Measurements from ENCODE around the gene RAB3IL1. TPM values are rescaled to one million over a fixed set of nuclear protein-coding genes. Genes with fewer than 3 reads are reported as not detected.
A peak's percentile ranks its signal among the peaks of the same experiment; 100 is the strongest.

RAB3IL1 gene
- total and polyA plus RNA-seq, 9 of the 15 experiments (the other 6 are each of a cell fraction or from before 2014, with no cell fraction given): 0.15 to 42.6 (median 15.5) TPM

DNA sequence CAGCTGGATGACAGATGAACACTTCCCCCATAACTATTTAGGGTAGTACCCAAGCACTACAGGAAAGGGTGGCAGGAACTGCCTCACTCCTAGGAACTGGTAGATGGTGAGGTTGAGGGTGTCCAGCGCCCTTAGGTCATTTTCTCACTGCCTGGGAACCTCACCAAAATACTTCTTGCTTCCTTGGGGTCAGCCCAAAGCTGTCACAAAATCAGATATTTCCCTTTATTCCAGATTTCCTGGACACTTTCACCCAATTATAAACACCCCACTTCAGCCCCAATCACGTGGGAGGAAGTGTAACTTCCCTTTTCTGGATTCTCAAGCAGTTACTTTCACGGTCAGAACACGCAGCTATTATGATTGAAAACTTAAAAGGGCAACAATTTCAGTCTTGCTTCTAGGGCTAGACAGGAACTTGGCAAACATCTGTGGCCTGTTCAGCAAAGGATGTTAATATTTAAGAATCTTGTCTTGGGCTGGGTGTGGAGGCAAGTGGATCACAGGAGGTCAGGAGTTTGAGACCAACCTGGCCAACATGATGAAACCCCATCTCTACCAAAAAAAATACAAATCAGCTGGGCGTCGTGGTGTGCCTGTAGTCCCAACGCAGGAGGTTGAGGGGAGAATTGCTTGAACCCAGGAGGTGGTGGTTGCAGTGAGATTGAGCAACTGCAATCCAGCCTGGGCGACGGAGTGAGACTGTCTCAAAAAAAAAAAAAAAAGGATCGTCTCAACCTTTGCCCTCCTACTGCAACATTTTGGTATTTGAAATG, 46.1 kb upstream of the RAB3IL1 start (continued):
- 0 out of 2 replicates have a peak, but pooled peaks have one; percentile 7 for TF ChIP-seq ZNF41 (CRISPR knock-in tag; conservative IDR thresholded peaks at IDR 0.05)
- TF ChIP-seq GATAD2B (IDR thresholded peaks at IDR 0.05; ENCODE audit: borderline replicate concordance): no peak
- TF ChIP-seq, protein P1, sequence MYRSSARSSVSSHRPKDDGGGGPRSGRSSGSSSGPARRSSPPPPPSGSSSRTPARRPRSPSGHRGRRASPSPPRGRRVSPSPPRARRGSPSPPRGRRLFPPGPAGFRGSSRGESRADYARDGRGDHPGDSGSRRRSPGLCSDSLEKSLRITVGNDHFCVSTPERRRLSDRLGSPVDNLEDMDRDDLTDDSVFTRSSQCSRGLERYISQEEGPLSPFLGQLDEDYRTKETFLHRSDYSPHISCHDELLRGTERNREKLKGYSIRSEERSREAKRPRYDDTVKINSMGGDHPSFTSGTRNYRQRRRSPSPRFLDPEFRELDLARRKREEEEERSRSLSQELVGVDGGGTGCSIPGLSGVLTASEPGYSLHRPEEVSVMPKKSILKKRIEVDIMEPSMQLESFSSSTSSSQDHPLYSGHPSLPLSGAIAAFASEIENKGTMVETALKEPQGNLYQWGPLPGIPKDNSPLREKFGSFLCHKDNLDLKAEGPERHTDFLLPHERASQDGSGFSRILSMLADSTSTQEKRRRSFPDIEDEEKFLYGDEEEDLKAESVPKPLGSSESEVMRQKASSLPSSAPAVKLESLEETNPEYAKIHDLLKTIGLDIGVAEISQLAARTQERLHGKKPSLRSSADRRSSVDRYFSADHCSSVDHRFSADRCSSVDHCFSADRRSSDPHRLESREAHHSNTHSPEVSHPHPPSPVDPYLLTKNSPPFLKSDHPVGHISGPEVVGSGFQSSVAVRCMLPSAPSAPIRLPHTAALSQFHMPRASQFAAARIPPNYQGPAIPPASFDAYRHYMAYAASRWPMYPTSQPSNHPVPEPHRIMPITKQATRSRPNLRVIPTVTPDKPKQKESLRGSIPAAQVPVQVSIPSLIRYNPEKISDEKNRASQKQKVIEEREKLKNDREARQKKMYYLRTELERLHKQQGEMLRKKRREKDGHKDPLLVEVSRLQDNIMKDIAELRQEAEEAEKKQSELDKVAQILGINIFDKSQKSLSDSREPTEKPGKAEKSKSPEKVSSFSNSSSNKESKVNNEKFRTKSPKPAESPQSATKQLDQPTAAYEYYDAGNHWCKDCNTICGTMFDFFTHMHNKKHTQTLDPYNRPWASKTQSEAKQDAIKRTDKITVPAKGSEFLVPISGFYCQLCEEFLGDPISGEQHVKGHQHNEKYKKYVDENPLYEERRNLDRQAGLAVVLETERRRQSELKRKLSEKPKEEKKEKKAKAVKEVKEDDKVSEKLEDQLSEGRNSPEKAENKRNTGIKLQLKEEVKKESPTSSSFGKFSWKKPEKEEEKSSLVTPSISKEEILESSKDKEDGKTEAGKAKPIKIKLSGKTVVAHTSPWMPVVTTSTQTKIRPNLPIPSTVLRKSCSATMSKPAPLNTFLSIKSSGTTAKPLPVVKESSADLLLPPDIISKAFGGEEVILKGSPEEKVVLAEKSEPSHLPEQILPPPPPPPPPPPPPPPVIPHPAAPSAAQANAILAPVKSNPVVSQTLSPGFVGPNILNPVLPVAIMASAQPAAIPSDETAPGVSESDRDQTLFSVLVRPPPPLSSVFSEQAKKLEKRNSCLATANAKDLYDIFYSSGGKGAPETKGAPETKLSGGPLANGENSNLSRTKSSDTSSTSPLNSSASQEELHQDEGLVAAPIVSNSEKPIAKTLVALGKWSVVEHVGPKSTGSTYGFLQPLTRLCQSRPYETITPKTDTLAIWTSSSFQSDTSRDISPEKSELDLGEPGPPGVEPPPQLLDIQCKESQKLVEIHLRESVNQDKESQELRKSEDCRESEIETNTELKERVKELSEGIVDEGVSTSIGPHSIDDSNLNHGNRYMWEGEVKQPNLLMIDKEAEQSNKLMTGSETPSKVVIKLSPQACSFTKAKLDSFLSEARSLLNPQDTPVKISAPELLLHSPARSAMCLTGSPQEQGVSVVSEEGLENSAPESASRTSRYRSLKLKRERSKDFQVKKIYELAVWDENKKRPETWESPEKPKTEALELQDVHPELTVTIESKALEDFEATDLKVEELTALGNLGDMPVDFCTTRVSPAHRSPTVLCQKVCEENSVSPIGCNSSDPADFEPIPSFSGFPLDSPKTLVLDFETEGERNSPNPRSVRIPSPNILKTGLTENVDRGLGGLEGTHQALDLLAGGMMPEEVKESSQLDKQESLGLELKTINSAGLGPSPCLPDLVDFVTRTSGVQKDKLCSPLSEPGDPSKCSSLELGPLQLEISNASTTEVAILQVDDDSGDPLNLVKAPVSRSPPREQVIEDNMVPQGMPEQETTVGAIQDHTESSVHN (IDR thresholded peaks at IDR 0.05; ENCODE audit: borderline replicate concordance in 1 of 2, low read depth in 1 of 2): peak in 1 of 2 experiments; percentile 98; a peak in 3 of 4 replicates
- TF ChIP-seq SPI1 (IDR thresholded peaks at IDR 0.05; ENCODE audit: borderline replicate concordance, low read depth, low read length): peak; percentile 88
- TF ChIP-seq RFX7 (CRISPR knock-in tag; IDR thresholded peaks at IDR 0.05): peak; percentile 71; the same call in 1 of the 2 replicates
- TF ChIP-seq CXXC5 (CRISPR knock-in tag; IDR thresholded peaks at IDR 0.05): peak; percentile 56; the same call in 1 of the 2 replicates
- TF ChIP-seq, protein P2, sequence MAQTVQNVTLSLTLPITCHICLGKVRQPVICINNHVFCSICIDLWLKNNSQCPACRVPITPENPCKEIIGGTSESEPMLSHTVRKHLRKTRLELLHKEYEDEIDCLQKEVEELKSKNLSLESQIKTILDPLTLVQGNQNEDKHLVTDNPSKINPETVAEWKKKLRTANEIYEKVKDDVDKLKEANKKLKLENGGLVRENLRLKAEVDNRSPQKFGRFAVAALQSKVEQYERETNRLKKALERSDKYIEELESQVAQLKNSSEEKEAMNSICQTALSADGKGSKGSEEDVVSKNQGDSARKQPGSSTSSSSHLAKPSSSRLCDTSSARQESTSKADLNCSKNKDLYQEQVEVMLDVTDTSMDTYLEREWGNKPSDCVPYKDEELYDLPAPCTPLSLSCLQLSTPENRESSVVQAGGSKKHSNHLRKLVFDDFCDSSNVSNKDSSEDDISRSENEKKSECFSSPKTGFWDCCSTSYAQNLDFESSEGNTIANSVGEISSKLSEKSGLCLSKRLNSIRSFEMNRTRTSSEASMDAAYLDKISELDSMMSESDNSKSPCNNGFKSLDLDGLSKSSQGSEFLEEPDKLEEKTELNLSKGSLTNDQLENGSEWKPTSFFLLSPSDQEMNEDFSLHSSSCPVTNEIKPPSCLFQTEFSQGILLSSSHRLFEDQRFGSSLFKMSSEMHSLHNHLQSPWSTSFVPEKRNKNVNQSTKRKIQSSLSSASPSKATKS (CRISPR knock-in tag; IDR thresholded peaks at IDR 0.05): peak; percentile 87; the same call in 1 of the 2 replicates
- TF ChIP-seq CEBPB (tag; IDR thresholded peaks at IDR 0.05): peak; percentile 88
- TF ChIP-seq ERF (CRISPR knock-in tag; IDR thresholded peaks at IDR 0.05): peak; percentile 62; the same call in 1 of the 2 replicates
- 0 out of 2 replicates have a peak, but pooled peaks have one; percentile 39 for TF ChIP-seq ZNF766 (CRISPR knock-in tag; conservative IDR thresholded peaks at IDR 0.05)
- TF ChIP-seq, protein P3, sequence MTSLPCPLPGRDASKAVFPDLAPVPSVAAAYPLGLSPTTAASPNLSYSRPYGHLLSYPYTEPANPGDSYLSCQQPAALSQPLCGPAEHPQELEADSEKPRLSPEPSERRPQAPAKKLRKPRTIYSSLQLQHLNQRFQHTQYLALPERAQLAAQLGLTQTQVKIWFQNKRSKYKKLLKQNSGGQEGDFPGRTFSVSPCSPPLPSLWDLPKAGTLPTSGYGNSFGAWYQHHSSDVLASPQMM (CRISPR knock-in tag; IDR thresholded peaks at IDR 0.05): 0 out of 2 replicates have a peak, but pooled peaks have one; percentile 64
- peak; percentile 94 for TF ChIP-seq SUPT5H (IDR thresholded peaks at IDR 0.05)
- TF ChIP-seq FOXJ3 (CRISPR knock-in tag; IDR thresholded peaks at IDR 0.05): no peak
- TF ChIP-seq, protein P4, sequence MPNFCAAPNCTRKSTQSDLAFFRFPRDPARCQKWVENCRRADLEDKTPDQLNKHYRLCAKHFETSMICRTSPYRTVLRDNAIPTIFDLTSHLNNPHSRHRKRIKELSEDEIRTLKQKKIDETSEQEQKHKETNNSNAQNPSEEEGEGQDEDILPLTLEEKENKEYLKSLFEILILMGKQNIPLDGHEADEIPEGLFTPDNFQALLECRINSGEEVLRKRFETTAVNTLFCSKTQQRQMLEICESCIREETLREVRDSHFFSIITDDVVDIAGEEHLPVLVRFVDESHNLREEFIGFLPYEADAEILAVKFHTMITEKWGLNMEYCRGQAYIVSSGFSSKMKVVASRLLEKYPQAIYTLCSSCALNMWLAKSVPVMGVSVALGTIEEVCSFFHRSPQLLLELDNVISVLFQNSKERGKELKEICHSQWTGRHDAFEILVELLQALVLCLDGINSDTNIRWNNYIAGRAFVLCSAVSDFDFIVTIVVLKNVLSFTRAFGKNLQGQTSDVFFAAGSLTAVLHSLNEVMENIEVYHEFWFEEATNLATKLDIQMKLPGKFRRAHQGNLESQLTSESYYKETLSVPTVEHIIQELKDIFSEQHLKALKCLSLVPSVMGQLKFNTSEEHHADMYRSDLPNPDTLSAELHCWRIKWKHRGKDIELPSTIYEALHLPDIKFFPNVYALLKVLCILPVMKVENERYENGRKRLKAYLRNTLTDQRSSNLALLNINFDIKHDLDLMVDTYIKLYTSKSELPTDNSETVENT (CRISPR knock-in tag; IDR thresholded peaks at IDR 0.05): no peak

Data from K562 (cell line).